ENCODE measurements around the gene HMGXB3.
"Not testable (repeated sequence)": the region's sequence is repeated elsewhere in the genome, so short reads cannot be mapped to it uniquely, and the experiment has no call there.

Gene HMGXB3

DNA sequence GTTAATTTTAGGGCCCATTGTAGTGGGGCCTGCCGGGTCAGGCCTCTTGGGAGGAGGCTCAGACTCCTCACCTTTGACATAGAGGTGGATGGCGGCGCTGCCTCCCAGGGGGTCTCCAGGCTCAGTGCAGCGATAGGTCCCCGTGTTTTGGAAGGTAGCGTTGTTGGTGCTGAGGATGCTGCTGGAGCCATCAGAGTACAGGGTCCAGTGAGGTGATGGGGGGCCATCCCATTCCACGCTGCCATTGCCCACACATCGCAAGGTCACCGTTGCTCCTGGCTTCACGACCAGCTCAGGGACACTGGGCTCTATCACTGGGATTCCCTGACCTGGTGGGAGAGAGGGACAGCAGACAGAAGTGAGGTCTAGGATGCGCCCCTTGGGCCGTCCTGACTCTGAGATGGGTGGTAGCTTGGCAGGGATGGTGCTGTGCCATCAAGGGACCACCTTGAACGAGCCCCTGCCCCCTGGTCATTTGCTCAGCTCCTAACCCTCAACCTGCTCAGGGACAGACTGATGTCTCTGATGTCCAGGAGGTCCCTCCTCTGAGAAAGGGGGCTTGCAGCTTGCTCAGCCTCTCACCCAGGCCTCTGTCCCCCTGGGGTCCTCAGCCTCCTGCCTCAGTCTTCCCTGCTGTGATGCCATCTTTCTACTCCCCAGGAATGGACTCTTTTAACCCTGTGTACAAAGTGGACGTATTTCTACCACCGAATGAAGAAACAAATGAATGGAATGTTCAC is 80.3 kb downstream of the HMGXB3 start:
- TF ChIP-seq, protein P1, sequence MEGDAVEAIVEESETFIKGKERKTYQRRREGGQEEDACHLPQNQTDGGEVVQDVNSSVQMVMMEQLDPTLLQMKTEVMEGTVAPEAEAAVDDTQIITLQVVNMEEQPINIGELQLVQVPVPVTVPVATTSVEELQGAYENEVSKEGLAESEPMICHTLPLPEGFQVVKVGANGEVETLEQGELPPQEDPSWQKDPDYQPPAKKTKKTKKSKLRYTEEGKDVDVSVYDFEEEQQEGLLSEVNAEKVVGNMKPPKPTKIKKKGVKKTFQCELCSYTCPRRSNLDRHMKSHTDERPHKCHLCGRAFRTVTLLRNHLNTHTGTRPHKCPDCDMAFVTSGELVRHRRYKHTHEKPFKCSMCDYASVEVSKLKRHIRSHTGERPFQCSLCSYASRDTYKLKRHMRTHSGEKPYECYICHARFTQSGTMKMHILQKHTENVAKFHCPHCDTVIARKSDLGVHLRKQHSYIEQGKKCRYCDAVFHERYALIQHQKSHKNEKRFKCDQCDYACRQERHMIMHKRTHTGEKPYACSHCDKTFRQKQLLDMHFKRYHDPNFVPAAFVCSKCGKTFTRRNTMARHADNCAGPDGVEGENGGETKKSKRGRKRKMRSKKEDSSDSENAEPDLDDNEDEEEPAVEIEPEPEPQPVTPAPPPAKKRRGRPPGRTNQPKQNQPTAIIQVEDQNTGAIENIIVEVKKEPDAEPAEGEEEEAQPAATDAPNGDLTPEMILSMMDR (IDR thresholded peaks at IDR 0.05), result no peak
- Histone ChIP-seq H3K9me3 (no peaks in the 10 kb centered on the region), H3K27ac (no peak overlapping the region), H3K4me1 (ENCODE audit: control insufficient read depth in 1 of 2, insufficient read depth in 1 of 2, low read depth in 1 of 2, low read length in 1 of 2) (peaks cover 38 to 41% of the 10 kb centered on the region in 2 experiments), H3K36me3 (peaks cover 57% of the 10 kb centered on the region), H3K4me3 (ENCODE audit: low read depth in 1 of 2, low read length in 1 of 2) (no peak overlapping the region), H3K27me3 (no peaks in the 10 kb centered on the region)

DNA sequence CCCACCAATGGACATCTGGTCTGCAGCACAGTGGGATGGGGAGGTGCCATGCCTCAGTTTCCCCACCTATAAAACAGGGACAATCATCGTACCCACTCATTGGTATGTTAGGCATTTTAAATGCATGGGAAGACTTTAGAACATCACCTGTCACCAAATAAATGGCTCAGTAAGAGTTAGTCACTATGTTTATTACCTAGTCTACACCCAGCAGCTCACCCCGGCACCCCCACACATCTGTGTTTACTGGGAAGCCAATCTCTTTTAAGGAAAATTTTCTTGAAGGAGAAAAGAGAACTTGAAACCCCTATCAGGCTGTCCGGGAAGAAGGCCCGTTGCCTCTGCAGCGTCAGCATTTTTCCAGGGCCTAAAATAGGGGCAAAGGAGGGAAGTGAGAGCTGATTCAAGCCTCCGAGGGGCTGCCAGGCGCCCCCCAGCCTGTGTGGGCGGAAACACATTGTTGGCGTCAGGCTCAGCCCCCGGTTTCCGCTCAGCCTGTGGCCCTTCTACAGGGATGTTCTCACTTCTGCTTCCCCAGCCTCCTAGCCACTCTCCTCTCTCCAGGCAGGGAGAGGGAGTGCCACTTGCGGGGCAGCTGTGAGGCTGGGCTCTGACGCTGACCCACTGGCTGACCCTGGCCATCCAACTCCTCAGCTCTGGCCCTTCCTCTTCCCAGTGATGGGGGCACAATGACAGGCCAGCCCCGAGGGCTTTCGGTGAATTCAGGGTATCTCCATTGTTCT is 81.2 kb downstream of the HMGXB3 start:
- H3K9me3 ChIP-seq, result no peaks in the 10 kb centered on the region
- H3K27me3 ChIP-seq, result no peaks in the 10 kb centered on the region
- peaks cover 45 to 49% of the 10 kb centered on the region in 2 experiments for H3K4me1 ChIP-seq (ENCODE audit: control insufficient read depth in 1 of 2, insufficient read depth in 1 of 2, low read depth in 1 of 2, low read length in 1 of 2)
- peak overlapping the region; percentile 61 for H3K27ac ChIP-seq
- H3K36me3 ChIP-seq, result peaks cover 49% of the 10 kb centered on the region
- TF ChIP-seq, protein P1 (IDR thresholded peaks at IDR 0.05), result no peak
- H3K4me3 ChIP-seq (ENCODE audit: low read depth in 1 of 2, low read length in 1 of 2), result peak overlapping the region in 1 of 2 experiments; percentile 42

DNA sequence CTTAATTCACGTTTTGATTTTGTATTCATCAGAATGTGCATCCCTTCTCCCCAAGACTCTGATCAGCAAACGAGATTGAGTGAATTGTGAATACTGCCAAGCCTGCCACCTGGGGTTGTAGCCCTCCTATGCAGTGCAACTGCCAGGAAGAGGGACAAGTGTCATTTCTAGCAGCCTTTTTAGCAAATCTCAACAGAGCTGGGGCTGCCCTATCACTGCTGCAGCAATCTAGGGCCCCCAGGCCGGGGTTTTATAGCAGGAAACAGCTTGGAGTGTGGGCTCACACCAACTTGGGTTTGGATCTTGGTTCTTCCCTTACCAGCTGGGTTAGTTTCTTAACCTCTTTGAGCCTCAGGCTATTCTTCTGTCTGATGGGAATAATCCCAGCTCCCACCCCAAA is 81.8 kb downstream of the HMGXB3 start:
- TF ChIP-seq, protein P1 (IDR thresholded peaks at IDR 0.05), result no peak
- peak overlapping the region; percentile 61 for H3K27ac ChIP-seq
- peaks cover 50 to 55% of the 10 kb centered on the region in 2 experiments for H3K4me1 ChIP-seq (ENCODE audit: control insufficient read depth in 1 of 2, insufficient read depth in 1 of 2, low read depth in 1 of 2, low read length in 1 of 2)
- H3K9me3 ChIP-seq, result no peaks in the 10 kb centered on the region
- peak overlapping the region in 1 of 2 experiments; percentile 42 for H3K4me3 ChIP-seq (ENCODE audit: low read depth in 1 of 2, low read length in 1 of 2)
- peaks cover 42% of the 10 kb centered on the region for H3K36me3 ChIP-seq
- H3K27me3 ChIP-seq, result no peaks in the 10 kb centered on the region

DNA sequence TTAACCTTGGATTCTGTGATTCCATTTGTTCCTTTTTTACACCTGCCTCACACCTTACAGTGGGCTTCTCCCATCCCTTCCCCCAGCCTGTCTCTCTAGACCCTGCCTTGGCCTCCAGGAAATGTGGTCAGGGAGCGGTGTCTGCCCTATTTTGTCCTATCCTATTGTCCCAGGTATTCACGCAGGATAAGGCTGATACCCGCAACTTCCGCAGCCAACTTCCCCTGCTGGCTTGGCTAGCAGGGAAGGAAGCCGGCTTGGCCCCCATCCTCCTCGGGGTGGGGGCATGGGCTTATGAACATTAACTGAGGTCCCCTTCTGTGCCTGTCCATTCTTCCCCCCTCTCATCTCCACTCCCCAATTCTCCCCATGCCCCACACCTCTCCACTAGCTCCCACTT is 82.3 kb downstream of the HMGXB3 start:
- H3K4me1 ChIP-seq (ENCODE audit: control insufficient read depth in 1 of 2, insufficient read depth in 1 of 2, low read depth in 1 of 2, low read length in 1 of 2), result peaks cover 50 to 55% of the 10 kb centered on the region in 2 experiments
- H3K4me3 ChIP-seq (ENCODE audit: low read depth in 1 of 2, low read length in 1 of 2), result peak overlapping the region; percentile 22 to 42
- H3K27ac ChIP-seq, result peak overlapping the region; percentile 61
- H3K36me3 ChIP-seq, result peaks cover 37% of the 10 kb centered on the region
- TF ChIP-seq, protein P1 (IDR thresholded peaks at IDR 0.05), result no peak
- no peaks in the 10 kb centered on the region for H3K9me3 ChIP-seq
- no peaks in the 10 kb centered on the region for H3K27me3 ChIP-seq

DNA sequence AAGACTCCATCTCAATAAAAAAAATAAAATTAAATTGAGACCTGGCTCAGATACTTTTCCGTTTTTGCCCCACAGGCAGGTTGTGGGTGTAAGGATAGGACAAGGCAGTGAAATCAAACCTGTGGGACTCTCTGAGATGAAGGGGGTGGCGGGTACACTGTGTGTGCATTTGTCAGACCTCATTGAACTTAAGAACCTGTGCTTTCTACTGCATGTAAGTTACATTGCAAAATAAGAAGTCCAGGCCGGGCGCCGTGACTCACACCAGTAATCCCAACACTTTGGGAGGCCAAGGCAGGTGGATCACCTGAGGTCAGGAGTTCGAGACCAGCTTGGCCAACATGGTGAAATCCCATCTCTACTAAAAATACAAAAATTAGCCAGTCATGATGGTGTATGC is 84.2 kb downstream of the HMGXB3 start:
- H3K27ac ChIP-seq, H3K27me3 ChIP-seq, H3K9me3 ChIP-seq: not testable (repeated sequence)
- H3K4me1 ChIP-seq (ENCODE audit: control insufficient read depth in 1 of 2, insufficient read depth in 1 of 2, low read depth in 1 of 2, low read length in 1 of 2), result peaks cover 50 to 55% of the 10 kb centered on the region in 2 experiments
- H3K4me3 ChIP-seq (ENCODE audit: low read depth in 1 of 2, low read length in 1 of 2), result peak overlapping the region; percentile 58 to 70
- peaks cover 18% of the 10 kb centered on the region for H3K36me3 ChIP-seq
